LNCAP (cell line): ENCODE data around the gene CPLX1.

Experiments used
- CTCF ChIP-seq: fragments of 450-650 bp; IDR thresholded peaks from 2 replicates; pipeline ENCODE4 v1.5.1; 2017; ENCODE audit warnings: mild to moderate bottlenecking

Gene CPLX1

GRCh38 chr4:743463-744211 lies 82.3 kb downstream of the CPLX1 start:
- no peak for TF ChIP-seq CTCF

- TF ChIP-seq CTCF, result peak; percentile 97
Measured at GRCh38 chr4:742742-743311, 83.1 kb downstream of the CPLX1 start.

GRCh38 chr4:742096-742741 lies 83.7 kb downstream of the CPLX1 start:
- TF ChIP-seq CTCF, result no peak

- TF ChIP-seq CTCF, result no peak
Measured at GRCh38 chr4:740656-741282, 85.2 kb downstream of the CPLX1 start.

- no peak for TF ChIP-seq CTCF
Measured at GRCh38 chr4:740011-740410, 85.9 kb downstream of the CPLX1 start.

- TF ChIP-seq CTCF, result no peak
Measured at GRCh38 chr4:739569-739968, 86.4 kb downstream of the CPLX1 start.

- no peak for TF ChIP-seq CTCF
Measured at GRCh38 chr4:738781-739280, 87.1 kb downstream of the CPLX1 start.
